IPS DF 4.7 (cell line): ENCODE measurements around the gene UPK3B.
"Not testable (repeated sequence)": the region's sequence is repeated elsewhere in the genome, so short reads cannot be mapped to it uniquely, and the experiment has no call there.

Experiments
- DNase-seq: peaks from one replicate; pipeline ENCODE4 v3.0.0-alpha.2; 2013; ENCODE audit warnings: low spot score; ENCODE audit errors: extremely low read depth

UPK3B gene

GRCh38 chr7:76509931-76510877 lies at the start of gene UPK3B:
UPK3B (plus strand) TSS chr7:76510552; CDS start chr7:76510653, 101 bp downstream.
- no peak for DNase-seq

GRCh38 chr7:76460767-76461166 lies 49.6 kb upstream of the UPK3B start:
- DNase-seq: not testable (repeated sequence)

GRCh38 chr7:76461464-76462101 lies 48.8 kb upstream of the UPK3B start, which contains the start of gene DTX2:
DTX2 (plus strand) TSS chr7:76461709; CDS start chr7:76480510, 18,801 bp downstream.
- not testable (repeated sequence) for DNase-seq

- not testable (repeated sequence) for DNase-seq
Observed at GRCh38 chr7:76462271-76462882, 48.0 kb upstream of the UPK3B start.

GRCh38 chr7:76464959-76465358 lies 45.4 kb upstream of the UPK3B start:
- not testable (repeated sequence) for DNase-seq

GRCh38 chr7:76465950-76466349 lies 44.4 kb upstream of the UPK3B start:
- DNase-seq: not testable (repeated sequence)

GRCh38 chr7:76467743-76468404 lies 42.5 kb upstream of the UPK3B start:
- DNase-seq: not testable (repeated sequence)

GRCh38 chr7:76471556-76472221 lies 38.7 kb upstream of the UPK3B start:
- not testable (repeated sequence) for DNase-seq

- not testable (repeated sequence) for DNase-seq
Observed at GRCh38 chr7:76473097-76473496, 37.3 kb upstream of the UPK3B start.

- DNase-seq: not testable (repeated sequence)
Observed at GRCh38 chr7:76476280-76476679, 34.1 kb upstream of the UPK3B start.

- not testable (repeated sequence) for DNase-seq
Observed at GRCh38 chr7:76476742-76477474, 33.4 kb upstream of the UPK3B start.

- DNase-seq: not testable (repeated sequence)
Observed at GRCh38 chr7:76479628-76480027, 30.7 kb upstream of the UPK3B start.

GRCh38 chr7:76480403-76481253 lies 29.7 kb upstream of the UPK3B start:
- DNase-seq: not testable (repeated sequence)

- DNase-seq: not testable (repeated sequence)
Observed at GRCh38 chr7:76482660-76483059, 27.7 kb upstream of the UPK3B start.

- DNase-seq: not testable (repeated sequence)
Observed at GRCh38 chr7:76483081-76483480, 27.3 kb upstream of the UPK3B start.

- DNase-seq: not testable (repeated sequence)
Observed at GRCh38 chr7:76484456-76484855, 25.9 kb upstream of the UPK3B start.

- not testable (repeated sequence) for DNase-seq
Observed at GRCh38 chr7:76485822-76486610, 24.3 kb upstream of the UPK3B start.

GRCh38 chr7:76486618-76487017 lies 23.7 kb upstream of the UPK3B start:
- DNase-seq: not testable (repeated sequence)
